NCI-H2196 treated with DMSO at 0.1 percent for 48 hours (cell line): ENCODE measurements around the gene BRICD5.

Source experiments
- DNase-seq: peaks from one replicate; lab custom pipeline; 2025; ENCODE audit not compliant: unreplicated experiment; lab: John Stamatoyannopoulos, UW

Gene BRICD5

DNA sequence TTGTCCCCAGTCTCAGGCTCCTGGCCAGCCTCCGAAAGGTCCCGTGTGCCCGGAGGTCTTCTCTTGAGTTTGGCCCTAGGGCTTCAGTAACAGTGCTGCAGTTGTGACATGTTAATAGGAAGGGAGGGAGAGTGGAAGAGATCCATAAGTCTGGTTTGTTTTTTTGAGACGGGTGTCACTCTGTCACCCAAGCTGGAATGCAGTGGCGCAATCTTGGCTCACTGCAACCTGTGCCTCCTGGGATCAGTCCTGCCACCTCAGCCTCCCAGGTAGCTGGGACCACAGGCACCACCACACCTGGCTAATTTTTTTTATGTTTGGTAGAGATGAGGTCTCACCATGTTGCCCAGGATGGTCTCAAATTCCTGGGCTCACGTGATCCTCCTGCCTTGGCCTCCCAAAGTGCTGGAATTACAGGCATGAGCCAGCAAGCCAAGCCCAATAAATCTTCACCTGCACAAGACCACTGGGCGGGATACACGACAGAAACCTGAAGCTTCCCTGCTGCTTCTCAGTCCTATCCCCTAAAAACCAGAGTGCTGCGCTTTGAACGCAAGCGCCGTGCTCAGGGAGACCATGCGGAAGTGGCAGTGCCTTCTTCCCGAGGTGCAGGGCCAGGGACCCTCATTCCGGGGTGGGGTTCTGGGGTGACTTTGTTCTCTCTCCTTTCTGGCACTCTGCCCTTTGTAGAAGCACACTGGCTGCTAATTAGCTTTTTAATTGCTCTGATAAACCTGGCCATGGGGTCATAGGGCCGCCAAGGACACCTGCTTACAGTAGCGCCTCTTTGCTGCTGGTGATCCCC is 44.2 kb downstream of the BRICD5 start:
- DNase-seq = no peak

DNA sequence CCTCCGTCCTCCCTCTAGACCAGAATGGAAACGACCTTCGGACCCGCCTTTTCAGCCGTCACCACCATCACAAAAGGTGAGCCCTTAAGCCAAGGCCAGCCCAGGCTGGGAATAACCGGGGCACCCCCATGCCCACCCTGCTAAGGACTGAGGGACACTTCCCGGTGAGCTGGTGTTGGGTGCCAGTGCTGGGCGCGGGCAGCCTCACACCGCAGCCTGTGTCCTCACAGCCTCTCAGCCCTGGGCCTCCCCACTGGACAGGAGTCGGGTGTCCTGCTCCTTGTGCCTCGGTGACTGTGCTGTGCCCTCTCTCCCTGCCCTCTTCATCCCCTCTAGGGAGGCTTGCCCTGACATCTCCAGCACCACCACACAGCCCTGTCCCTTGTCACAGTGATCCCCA is 44.8 kb downstream of the BRICD5 start:
- no peak for DNase-seq

DNA sequence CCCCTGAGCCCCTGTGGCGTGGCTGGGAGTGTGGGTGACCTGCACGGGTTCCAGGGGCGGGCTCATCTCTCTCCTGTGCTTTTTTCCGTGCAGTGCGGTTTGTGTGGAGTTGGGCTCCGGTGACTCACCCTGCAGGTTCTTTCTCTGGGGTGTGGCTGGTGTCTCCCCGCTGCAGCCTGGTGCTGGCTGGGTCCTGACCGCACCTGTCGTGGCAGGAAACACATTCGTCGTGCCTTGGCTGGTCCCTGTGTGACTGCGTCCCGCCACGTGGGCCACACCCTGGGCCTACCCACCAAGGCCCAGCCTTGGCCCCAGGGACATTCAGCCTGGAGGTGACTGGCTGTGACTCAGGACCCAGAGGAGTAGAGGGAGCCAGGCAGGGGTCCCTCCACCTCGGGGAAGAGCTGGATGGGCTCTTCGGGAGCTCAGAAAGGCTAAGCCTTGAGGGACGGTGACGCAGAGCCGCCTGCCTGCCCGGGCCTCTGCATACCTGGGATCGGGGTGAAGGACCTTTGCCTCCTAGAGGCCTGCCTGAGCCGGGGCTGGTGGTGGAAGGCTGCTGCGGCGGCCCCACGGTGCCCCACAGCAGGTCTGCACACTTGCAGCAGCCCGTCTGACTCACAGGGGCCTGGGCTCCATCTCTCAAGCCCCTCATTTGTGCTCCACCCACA is 47.3 kb downstream of the BRICD5 start:
- DNase-seq = no peak

DNA sequence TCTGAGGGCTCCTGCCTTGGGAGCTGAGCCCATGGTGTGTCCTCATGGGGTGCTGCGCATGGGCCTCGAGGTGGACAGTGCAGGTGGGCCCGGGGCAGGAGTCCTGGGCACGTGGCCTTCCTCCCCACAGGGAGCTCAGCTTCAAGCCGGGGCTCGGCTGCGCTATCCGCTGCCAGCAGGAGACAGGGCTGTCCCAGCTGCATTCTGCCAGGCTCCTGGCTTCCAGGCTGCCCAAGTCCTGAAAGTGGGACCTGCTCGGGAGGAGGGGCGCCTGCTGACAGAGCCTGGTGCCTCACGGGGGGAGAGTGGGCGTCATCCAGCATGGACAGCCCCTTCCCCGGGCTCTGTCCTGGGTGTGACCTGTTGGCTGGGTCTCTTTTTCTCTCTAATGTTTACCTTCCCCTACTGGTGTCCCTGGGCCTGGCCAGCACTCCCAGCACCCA is 48.0 kb downstream of the BRICD5 start:
- no peak for DNase-seq

DNA sequence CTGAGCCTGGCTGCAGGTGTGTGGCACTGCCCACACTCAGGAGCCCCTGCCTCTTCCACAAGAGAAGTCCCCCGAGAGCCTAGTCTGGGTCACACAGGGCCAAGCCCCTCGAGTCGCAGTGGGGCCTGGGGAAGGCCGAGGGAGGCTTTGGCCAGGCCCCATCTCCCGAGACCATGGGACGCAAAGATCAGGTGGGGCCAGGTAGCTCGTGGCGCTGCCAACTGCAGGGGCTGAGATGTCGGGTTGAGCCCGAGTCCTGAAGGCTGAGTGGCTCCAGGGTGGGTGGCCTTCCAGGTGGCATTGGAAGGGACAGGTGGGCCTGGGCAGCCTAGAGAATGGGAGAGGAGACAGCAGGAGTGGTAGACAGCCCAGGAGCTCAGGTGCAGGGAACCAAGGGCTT is 48.8 kb downstream of the BRICD5 start:
- no peak for DNase-seq

DNA sequence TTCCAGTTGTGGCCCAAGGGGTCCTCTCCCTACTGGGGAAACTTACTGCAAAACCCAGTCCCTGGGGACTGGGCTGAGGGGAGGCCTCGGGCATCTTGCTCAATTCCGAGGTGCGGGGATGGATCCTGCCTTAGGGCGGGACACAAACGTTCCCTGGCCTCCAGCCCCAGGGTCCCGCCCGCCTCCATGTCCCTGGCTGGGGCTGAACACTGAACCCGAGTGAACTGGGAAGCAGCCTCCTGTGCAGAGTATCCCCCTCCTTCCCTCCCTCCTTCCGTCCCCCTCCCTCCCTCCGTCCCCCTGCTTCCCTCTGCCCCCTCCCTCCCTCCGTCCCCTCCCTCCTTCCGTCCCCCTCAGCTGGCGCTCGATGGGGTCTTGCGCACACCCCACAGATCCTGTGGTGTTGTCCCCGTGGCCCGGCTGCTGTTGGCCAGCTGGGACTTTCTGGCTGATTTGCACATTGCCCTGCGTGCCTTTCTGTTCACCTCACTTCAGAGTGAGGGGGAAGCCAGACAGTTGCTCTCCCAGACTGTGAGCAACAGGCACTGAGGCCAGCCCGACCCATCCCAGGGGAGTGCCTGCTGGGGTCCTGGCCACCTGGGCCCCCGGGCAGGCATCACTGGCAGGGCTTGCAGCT is 49.6 kb downstream of the BRICD5 start:
- DNase-seq = no peak
